Trophoblast cell (in vitro differentiated cells and primary cell): ENCODE results near the gene IGF2R.

Experiments
- DNase-seq, 2 donors: peaks; one replicate each; pipeline ENCODE4 v3.0.0-alpha.2; 2016
- H2AFZ ChIP-seq: 2 replicates; pipeline ENCODE4 v1.6.1; 2013; ENCODE audit warnings: low read length, moderate library complexity, mild to moderate bottlenecking; ENCODE audit not compliant: insufficient read depth, poor library complexity
- H2AK5ac ChIP-seq: 2 replicates; pipeline ENCODE4 v1.6.1; 2013; ENCODE audit warnings: mild to moderate bottlenecking, low read length
- H2BK120ac ChIP-seq: 2 replicates; pipeline ENCODE4 v1.6.1; 2013; ENCODE audit warnings: low read length, mild to moderate bottlenecking, moderate library complexity; ENCODE audit not compliant: insufficient read depth, poor library complexity
- H2BK12ac ChIP-seq: 2 replicates; pipeline ENCODE4 v1.6.1; 2013; ENCODE audit warnings: mild to moderate bottlenecking, low read length, moderate library complexity
- H2BK5ac ChIP-seq: 2 replicates; pipeline ENCODE4 v1.6.1; 2013; ENCODE audit warnings: low read length, low read depth, moderate library complexity, mild to moderate bottlenecking; ENCODE audit not compliant: poor library complexity
- H3K14ac ChIP-seq: 2 replicates; pipeline ENCODE4 v1.6.1; 2013; ENCODE audit warnings: mild to moderate bottlenecking, low read length
- H3K18ac ChIP-seq: 2 replicates; pipeline ENCODE4 v1.6.1; 2013; ENCODE audit warnings: mild to moderate bottlenecking, low read length
- H3K23ac ChIP-seq: 2 replicates; pipeline ENCODE4 v1.6.1; 2013; ENCODE audit warnings: low read length
- H3K27ac ChIP-seq: 2 replicates; pipeline ENCODE4 v1.5.1; 2013; ENCODE audit warnings: low read depth, mild to moderate bottlenecking, inconsistent platforms, low read length, moderate library complexity
- H3K27me3 ChIP-seq: 2 replicates; pipeline ENCODE4 v1.6.1; 2013; ENCODE audit warnings: inconsistent platforms, mild to moderate bottlenecking, low read length, moderate library complexity; ENCODE audit not compliant: insufficient read depth
- H3K36me3 ChIP-seq, 2 experiments: 1 replicate in 1 of 2; 2 replicates in 1 of 2; pipeline ENCODE4 v1.6.1; 2013; ENCODE audit warnings: low read length in 2 of 2, mild to moderate bottlenecking in 2 of 2, moderate library complexity in 1 of 2; ENCODE audit not compliant: insufficient read depth in 2 of 2, control insufficient read depth in 1 of 2
- H3K4ac ChIP-seq: 2 replicates; pipeline ENCODE4 v1.6.1; 2013; ENCODE audit warnings: low read depth, mild to moderate bottlenecking, low read length, moderate library complexity
- H3K4me1 ChIP-seq, 2 experiments: 1 replicate in 1 of 2; 2 replicates in 1 of 2; pipeline ENCODE4 v1.6.1; 2013; ENCODE audit warnings: low read length in 2 of 2, mild to moderate bottlenecking in 2 of 2, moderate library complexity in 1 of 2; ENCODE audit not compliant: insufficient read depth in 2 of 2, control insufficient read depth in 1 of 2
- H3K4me2 ChIP-seq: 2 replicates; pipeline ENCODE4 v1.6.1; 2013; ENCODE audit warnings: inconsistent platforms, mild to moderate bottlenecking, low read length, moderate library complexity
- H3K4me3 ChIP-seq: 2 replicates; pipeline ENCODE4 v1.5.1; 2013; ENCODE audit warnings: mild to moderate bottlenecking, low read depth, low read length, inconsistent platforms
- H3K79me1 ChIP-seq: one replicate; pipeline ENCODE4 v1.6.1; 2013; ENCODE audit warnings: low read length
- H3K79me2 ChIP-seq: 2 replicates; pipeline ENCODE4 v1.6.1; 2013; ENCODE audit warnings: low read length, mild to moderate bottlenecking; ENCODE audit not compliant: control insufficient read depth, insufficient read depth, poor library complexity
- H3K9ac ChIP-seq: 2 replicates; pipeline ENCODE4 v1.6.1; 2013; ENCODE audit warnings: mild to moderate bottlenecking, low read length
- H3K9me3 ChIP-seq: 2 replicates; pipeline ENCODE4 v1.6.1; 2013; ENCODE audit warnings: low read depth, mild to moderate bottlenecking, control low read depth, inconsistent platforms, low read length; ENCODE audit not compliant: insufficient read depth
- H4K12ac ChIP-seq: 2 replicates; pipeline ENCODE4 v1.6.1; 2013; ENCODE audit warnings: low read depth, mild to moderate bottlenecking, low read length, moderate library complexity
- H4K8ac ChIP-seq: 2 replicates; pipeline ENCODE4 v1.6.1; 2013; ENCODE audit warnings: low read depth, mild to moderate bottlenecking, low read length, moderate library complexity
- H4K91ac ChIP-seq: one replicate; pipeline ENCODE4 v1.6.1; 2013; ENCODE audit warnings: low read depth, mild to moderate bottlenecking, low read length, moderate library complexity
- WGBS: extraction: QIAGEN DNeasy Blood & Tissue Kit; methylation state at CpG from one replicate; pipeline ENCODE4 v1.1.7; 2013; ENCODE audit warnings: missing lambda C conversion rate; ENCODE audit not compliant: insufficient read length, insufficient coverage; ENCODE audit errors: extremely low coverage; 5-methylcytosine and 5-hydroxymethylcytosine counted together

Gene IGF2R

DNA sequence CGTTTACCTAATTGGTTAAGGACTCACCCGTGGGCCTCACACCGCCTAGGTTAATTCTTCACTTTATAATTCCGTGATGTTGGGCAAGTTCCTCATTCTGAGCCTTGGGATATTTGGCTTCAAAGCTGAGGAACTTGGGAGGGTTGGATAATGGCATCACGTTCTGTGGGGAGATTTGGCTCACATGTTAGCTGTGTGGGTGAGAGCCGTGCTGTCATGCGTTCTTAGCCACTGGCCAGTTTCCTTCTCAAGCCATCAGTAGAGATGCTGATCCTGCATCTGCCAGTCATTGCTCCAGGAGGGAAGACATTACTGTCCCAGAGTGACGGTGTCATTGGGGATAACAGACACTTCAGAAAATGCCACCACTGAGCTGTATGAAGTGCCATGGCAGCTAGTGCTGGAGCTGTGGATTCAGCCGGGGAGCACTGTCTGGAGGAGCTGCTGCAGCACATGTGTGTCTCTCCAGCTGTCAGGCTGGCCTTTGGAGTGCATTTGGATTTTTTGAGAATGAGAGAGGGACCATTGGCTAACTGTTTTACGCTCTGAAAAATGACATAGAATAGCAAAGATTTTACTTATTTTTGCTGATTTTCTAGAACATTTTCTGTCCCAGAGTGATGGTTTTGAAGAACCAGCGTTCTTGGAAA, 16.5 kb downstream of the IGF2R start:
- H3K36me3 ChIP-seq: no peaks in the 10 kb centered on the region
- no peak overlapping the region for H4K8ac ChIP-seq
- H2BK5ac ChIP-seq: no peak overlapping the region
- DNase-seq: peak in 1 of 2 donors; percentile 38
- peaks cover 4% of the 10 kb centered on the region for H3K79me1 ChIP-seq
- no peaks in the 10 kb centered on the region for H3K27me3 ChIP-seq
- no peak overlapping the region for H3K4me3 ChIP-seq
- no peak overlapping the region for H4K91ac ChIP-seq
- H3K18ac ChIP-seq: no peak overlapping the region
- H2BK12ac ChIP-seq: no peak overlapping the region
- no peak overlapping the region for H2AFZ ChIP-seq
- no peak overlapping the region for H3K14ac ChIP-seq
- no peak overlapping the region for H3K4me2 ChIP-seq
- no CpG with 5 or more reads among the region's 11 CpGs for WGBS
- H3K79me2 ChIP-seq: peaks cover 25% of the 10 kb centered on the region
- H3K9me3 ChIP-seq: no peaks in the 10 kb centered on the region
- H2AK5ac ChIP-seq: no peak overlapping the region
- no peak overlapping the region for H3K27ac ChIP-seq
- H2BK120ac ChIP-seq: no peak overlapping the region
- H3K4me1 ChIP-seq: peaks cover 14 to 29% of the 10 kb centered on the region in 2 experiments
- no peak overlapping the region for H4K12ac ChIP-seq
- H3K9ac ChIP-seq: no peak overlapping the region
- H3K4ac ChIP-seq: peak overlapping the region; percentile 4
- peak overlapping the region; percentile 41 for H3K23ac ChIP-seq

DNA sequence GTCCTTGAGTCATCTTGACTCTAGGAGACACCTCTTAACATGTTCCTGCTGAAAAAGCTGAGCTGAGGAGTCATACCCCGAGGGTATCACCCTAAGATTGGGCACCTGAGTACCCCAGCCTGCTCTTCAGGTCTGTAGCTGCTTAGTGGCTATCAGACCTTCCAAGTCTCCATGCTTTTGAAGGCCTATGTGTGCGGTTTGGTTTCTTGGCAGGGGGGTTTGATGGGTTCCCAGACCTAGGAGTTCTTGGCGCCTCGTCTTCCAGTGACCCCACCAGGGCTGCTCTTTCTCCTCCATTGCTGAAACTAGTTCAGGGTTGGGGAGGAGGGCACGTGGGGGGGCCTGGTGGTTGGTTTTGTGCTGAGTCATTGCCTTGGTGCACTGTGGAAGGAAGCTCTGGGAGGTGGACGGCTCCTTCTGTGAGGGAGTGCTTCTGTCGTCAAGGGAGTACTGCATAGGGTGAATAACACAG, 20.1 kb downstream of the IGF2R start:
- WGBS: no CpG with 5 or more reads among the region's 7 CpGs
- H3K18ac ChIP-seq: peak overlapping the region; percentile 41
- H2AK5ac ChIP-seq: no peak overlapping the region
- no peak overlapping the region for H3K23ac ChIP-seq
- no peaks in the 10 kb centered on the region for H3K27me3 ChIP-seq
- H3K9me3 ChIP-seq: no peaks in the 10 kb centered on the region
- H2AFZ ChIP-seq: no peak overlapping the region
- no peak overlapping the region for H4K91ac ChIP-seq
- H3K14ac ChIP-seq: no peak overlapping the region
- H3K4me3 ChIP-seq: no peak overlapping the region
- H3K79me1 ChIP-seq: peaks cover 4% of the 10 kb centered on the region
- H2BK120ac ChIP-seq: no peak overlapping the region
- no peak overlapping the region for H4K12ac ChIP-seq
- peaks cover 2 to 4% of the 10 kb centered on the region in 2 experiments for H3K36me3 ChIP-seq
- H3K79me2 ChIP-seq: peaks cover 8% of the 10 kb centered on the region
- peak overlapping the region; percentile 53 for H3K4ac ChIP-seq
- DNase-seq: no peak
- H2BK5ac ChIP-seq: peak overlapping the region; percentile 14
- no peak overlapping the region for H2BK12ac ChIP-seq
- peak overlapping the region; percentile 35 for H3K9ac ChIP-seq
- H4K8ac ChIP-seq: no peak overlapping the region
- H3K4me2 ChIP-seq: no peak overlapping the region
- peaks cover 7 to 11% of the 10 kb centered on the region in 2 experiments for H3K4me1 ChIP-seq
- no peak overlapping the region for H3K27ac ChIP-seq

DNA sequence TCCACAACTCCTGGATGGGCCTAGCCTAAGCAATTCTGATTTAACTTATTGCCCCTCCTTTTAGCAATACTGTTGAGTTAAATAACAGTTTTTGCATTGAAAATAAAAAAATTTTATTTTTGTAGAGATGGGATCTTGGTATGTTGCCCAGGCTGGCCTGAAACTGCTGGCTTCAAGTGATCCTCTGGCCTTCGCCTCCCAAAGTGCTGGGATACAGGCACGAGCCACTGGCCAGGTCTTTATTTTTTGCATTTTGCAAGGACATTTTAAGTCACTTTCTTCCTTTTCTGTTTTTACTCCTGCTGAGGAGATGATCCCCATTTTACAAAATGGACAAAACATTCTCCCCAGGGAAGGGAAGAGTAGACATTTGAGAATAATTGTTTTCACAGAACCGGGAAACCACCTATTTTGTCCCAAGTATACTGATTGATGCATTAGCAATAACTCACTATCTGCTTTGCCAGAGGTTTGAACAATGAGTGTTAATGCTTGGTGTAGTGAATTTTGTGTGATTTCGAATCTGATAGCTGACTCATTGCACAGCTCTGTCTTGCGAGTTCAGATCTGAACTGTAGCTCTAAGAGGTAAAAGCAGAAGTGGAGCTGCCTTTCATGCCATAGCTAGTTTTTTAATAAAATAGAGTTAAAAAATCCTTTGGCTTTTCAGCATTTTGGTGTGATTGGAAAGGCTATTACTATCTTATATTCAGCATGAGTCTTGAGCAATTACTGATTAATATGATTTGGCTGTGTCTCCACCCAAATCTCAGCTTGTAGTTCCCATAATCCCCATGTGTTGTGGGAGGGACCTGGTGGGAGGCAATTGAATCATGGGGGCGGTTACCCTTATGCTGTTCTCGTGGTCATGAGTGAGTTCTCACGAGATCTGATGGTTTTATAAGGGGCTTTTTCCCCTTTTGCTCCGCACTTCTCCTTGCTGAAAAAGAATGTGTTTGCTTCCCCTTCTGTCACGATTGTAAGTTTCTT, 20.9 kb downstream of the IGF2R start:
- no peak overlapping the region for H2AFZ ChIP-seq
- H3K4me3 ChIP-seq: no peak overlapping the region
- peak overlapping the region; percentile 71 for H3K4ac ChIP-seq
- H3K9ac ChIP-seq: no peak overlapping the region
- no peak overlapping the region for H4K12ac ChIP-seq
- DNase-seq: peak in 1 of 2 donors; percentile 21
- peaks cover 4% of the 10 kb centered on the region for H3K79me1 ChIP-seq
- H4K91ac ChIP-seq: no peak overlapping the region
- no CpG with 5 or more reads among the region's 10 CpGs for WGBS
- H3K79me2 ChIP-seq: peaks cover 4% of the 10 kb centered on the region
- no peak overlapping the region for H4K8ac ChIP-seq
- H2BK120ac ChIP-seq: no peak overlapping the region
- no peak overlapping the region for H2AK5ac ChIP-seq
- no peak overlapping the region for H3K27ac ChIP-seq
- H3K4me2 ChIP-seq: no peak overlapping the region
- H3K27me3 ChIP-seq: no peaks in the 10 kb centered on the region
- H2BK12ac ChIP-seq: no peak overlapping the region
- H3K4me1 ChIP-seq: peaks cover 5 to 7% of the 10 kb centered on the region in 2 experiments
- H2BK5ac ChIP-seq: no peak overlapping the region
- H3K23ac ChIP-seq: no peak overlapping the region
- H3K9me3 ChIP-seq: no peaks in the 10 kb centered on the region
- no peak overlapping the region for H3K14ac ChIP-seq
- peaks cover 2 to 4% of the 10 kb centered on the region in 2 experiments for H3K36me3 ChIP-seq
- H3K18ac ChIP-seq: no peak overlapping the region

DNA sequence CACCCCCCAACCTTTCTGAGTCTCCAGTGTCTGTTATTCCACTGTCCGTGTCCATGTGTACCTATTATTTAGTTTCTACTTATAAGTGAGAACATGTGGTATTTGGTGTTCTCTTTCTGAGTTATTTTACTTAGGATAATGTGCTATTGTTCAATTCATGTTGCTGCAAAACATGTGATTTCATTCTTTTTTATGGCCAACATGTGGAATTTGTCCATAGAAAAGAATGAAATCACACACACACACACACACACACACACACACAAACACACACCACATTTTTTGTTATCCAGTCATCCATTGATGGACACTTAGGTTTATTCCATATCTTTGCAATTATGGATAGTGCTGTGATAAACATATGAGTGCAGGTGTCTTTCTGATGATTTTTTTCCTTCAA, 23.5 kb downstream of the IGF2R start:
- Histone ChIP-seq H4K8ac (no peak overlapping the region), H2AK5ac (no peak overlapping the region), H2BK12ac (no peak overlapping the region), H3K27me3 (no peaks in the 10 kb centered on the region), H3K18ac (no peak overlapping the region), H3K9ac (no peak overlapping the region), H2AFZ (no peak overlapping the region), H3K23ac (no peak overlapping the region), H3K27ac (no peak overlapping the region), H4K91ac (no peak overlapping the region), H3K14ac (no peak overlapping the region), H2BK120ac (no peak overlapping the region), H4K12ac (no peak overlapping the region), H3K9me3 (no peaks in the 10 kb centered on the region), H3K4me1 (peaks cover 16 to 20% of the 10 kb centered on the region in 2 experiments), H3K79me1 (peaks cover 4% of the 10 kb centered on the region), H3K4ac (no peak overlapping the region), H3K4me3 (no peak overlapping the region), H3K4me2 (no peak overlapping the region), H3K79me2 (peaks cover 8% of the 10 kb centered on the region), H2BK5ac (no peak overlapping the region), H3K36me3 (peaks cover 5 to 9% of the 10 kb centered on the region in 2 experiments)
- no CpG with 5 or more reads among the region's 1 CpG for WGBS
- no peak for DNase-seq
